HG03439 (cell line): ENCODE results near the gene ATP2B3.

Source experiments
- ATAC-seq: cut with Tn5 transposase; IDR thresholded peaks from one replicate; pipeline ENCODE4 v1.9.1; 2021; ENCODE audit warnings: mild to moderate bottlenecking, moderate library complexity; ENCODE audit not compliant: unreplicated experiment

ATP2B3 gene

DNA sequence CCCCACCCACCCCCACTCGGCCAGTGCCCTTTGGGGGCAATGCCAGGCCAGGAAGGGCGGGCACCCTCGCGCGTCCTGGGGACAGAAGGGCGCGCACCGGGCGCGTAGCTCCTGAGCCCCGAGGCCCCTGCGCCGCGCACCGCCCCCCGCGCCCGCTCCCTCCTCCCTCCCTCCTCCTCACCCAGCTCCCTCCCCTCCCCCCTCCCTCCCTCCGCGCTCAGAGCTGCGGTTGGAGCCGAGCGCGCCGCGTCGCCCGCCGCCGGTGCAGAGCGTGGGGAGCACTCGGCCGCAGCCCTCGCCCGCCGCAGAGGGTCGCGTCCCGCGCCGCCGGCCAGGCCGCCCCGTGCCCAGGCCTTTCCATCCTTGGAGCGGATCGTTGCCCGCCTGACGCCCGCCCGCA lies at the start of gene ATP2B3:
Gene ATP2B3, plus strand, starts transcription at position 220 of the 400 bp plus-strand sequence. CDS start 18,606 bp downstream, outside the sequence.
- ATAC-seq: no peak

DNA sequence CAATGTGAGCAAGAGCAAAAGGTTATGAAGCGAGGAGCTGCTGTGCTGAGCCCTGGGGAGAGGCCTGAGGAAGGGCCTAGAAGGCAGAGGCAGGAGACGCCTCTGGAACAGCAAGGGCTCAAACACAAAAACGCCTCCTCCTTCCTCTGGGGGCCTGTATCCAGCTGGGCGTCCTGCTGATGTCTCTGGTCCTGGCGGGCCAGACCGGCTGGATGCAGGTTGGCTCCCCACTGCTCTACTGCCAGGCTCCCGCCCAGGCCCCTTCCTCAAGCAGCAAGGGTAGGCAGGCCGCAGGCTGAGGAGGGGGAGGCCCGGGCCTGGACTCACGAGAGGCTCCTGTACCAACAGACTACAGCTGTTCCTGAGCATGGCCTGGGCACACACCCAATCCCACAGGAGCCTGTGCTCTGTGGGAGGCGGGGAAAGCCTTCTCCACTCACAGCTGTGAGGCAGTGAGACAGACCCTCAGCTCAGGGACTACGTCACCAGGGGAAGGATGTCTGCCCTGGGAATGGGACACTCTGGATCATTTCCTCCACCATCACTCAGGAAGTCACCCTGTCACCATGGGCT lies 49.3 kb upstream of the ATP2B3 start:
- ATAC-seq: no peak

DNA sequence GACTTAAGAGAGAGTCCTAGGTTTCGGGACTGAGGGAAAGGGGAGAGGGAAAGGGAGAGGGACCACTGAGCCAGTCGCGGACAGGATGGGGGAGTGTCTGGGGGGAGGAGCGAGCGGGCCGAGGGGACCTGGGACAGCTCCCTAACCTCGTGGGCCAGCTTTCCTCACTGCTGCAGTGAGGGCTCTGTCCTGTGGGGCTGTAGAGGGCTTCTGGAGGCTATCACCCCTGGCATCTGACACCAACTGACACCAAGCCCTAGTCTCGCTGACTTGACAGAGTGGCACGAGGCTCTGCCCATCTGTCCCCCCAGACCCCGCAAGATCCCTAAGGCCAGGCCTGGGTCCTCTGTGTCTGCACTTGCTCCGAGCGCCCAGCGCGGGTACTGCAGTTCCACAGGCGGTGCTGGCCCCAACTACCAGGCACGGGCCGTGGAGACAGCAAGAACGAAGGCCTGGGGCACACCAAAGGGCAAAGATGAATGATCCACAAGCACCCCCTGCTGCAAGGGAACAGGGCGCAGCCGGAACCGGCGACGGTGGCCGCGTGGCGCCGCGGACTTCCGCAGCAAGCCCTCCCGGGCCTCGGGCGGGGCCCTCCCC lies 47.5 kb upstream of the ATP2B3 start:
- peak; percentile 44 for ATAC-seq

DNA sequence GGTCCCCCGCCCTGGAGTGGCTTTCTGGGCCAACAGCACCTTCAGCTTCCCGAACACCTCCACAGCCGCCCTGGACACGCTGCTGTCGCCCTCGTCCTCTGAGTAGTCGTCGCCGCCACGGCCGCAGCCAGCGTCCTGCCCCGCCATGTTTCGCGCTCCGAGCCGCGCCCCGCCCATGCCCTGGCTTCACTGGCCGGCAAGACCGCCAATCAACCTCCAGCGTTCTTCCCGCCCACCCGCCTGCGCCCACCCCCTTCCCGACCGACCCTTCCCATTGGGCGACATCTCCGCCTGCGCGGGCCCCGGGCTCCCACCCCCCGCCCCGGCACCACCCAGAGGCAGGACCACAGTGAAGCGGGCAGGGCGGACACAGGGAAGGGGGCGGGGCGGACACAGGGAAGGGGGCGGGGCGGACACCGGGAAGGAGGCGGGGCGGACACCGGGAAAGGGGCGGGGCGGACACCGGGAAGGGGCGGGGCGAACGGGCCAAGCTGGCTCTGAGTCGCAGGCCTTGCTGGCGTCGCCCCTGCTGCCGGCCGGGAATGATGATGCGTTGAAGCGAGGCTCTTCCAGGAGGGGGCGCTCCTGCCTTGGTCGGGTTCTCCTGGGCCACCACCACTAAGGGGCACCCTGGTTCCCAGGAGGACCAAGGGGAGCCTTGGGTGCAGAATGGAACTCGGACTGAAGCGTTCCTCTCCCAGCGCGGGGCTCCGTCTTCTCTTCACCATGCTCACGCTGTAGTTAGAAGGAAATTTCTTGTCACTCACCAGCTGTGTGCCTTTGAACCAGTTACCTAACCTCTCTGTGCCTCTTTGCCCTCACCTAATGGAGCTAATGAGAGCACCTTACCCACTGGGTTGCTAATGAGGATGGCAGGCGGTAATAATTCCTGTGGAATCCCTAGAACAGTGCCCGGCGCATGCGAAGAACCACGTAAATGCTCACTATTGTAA lies 46.8 kb upstream of the ATP2B3 start, which contains the start of gene HAUS7:
Gene HAUS7, minus strand, starts transcription at position 166 of the 953 bp plus-strand sequence. Its CDS starts 19 bp downstream, at position 147.
- ATAC-seq: peak; percentile 73

DNA sequence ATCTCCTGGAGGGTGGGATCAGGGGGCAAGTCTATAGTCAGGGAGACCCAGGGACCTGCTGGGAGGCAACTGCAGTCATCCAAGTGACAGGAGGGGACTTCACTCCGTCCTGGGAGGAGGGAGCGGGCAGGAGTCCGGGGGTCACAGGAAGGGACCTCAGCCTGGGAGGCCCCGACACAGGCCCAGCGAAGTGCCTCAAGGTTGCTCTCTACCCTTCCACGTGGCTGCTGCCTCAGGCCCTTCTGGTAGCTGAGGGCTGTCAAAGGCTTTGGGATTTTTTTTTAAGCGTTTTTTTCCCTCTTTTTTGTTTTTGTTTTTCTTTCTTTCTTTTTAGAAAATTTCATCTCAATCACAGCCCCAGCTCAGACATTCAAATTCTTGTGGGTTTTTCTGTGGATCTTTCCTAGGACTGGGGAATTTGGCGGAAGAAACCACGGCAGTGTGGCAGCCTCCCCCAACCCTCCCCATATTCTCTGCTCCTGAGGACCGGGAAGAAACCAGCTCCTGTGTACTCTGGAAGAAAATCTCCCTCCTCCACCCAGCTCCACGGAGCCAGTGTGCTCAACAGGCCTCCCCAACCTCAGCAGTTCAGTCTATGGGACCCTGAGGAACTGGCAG lies 45.7 kb upstream of the ATP2B3 start:
- ATAC-seq: no peak

DNA sequence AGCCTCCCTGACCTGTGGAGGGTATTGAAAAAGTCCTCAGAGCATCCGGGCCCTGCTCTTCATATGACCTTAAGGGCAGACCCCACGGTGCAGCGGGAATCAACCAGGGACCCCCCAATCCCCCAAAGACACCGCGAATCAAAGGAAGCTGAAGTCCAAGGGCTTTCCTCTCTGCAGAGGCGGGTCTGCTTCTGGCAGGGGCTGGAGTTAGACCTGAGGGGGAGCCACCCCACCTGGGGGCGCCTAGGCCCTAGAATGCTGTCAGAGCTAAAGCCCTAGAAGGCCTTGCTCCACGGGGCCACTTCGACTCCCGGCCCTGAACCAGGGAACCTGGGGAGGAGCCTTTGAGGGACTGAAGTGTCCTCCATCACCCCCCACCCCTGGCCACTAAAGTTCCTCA lies 44.3 kb upstream of the ATP2B3 start:
- no peak for ATAC-seq

DNA sequence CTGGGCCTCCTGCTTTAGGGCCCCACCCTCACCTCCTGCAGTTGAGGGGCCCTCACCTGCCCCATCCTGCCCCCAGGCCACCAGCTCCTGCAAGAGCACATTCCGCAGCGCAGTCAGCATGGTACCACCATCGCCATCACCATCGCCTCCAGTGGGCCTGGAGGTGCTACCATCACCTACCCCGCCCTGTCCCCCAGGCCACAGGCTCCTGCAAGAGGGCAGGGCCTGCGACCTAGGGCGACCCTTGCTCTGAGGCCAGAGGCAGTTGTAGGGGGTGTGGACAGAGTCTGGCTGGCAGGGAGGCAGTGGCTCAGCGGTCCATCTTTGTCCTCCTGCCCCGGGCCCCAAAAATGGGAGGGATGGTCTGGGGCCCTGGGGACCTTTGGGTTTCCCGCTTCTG lies 43.2 kb upstream of the ATP2B3 start:
- no peak for ATAC-seq

DNA sequence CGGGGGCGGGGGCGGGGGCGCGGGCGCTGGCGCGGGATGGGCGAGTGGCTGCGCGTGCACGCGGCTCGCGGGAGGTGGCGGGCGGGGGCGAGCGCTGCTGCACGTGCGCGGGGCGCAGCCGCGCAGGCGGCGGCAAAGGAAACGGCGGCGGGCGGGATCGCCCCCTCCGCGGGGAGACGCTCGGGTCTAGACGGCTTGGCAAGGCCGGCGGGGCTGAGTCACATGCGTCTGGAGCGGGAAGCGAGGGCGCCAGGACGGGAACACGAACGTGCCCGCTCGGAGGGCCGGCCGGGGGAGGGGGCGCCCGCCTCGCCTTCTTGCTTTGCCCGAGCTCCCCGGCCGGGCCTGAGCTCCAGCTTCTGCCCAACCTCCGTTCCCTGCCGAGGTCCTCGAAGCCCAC lies 42.7 kb upstream of the ATP2B3 start:
- no peak for ATAC-seq

DNA sequence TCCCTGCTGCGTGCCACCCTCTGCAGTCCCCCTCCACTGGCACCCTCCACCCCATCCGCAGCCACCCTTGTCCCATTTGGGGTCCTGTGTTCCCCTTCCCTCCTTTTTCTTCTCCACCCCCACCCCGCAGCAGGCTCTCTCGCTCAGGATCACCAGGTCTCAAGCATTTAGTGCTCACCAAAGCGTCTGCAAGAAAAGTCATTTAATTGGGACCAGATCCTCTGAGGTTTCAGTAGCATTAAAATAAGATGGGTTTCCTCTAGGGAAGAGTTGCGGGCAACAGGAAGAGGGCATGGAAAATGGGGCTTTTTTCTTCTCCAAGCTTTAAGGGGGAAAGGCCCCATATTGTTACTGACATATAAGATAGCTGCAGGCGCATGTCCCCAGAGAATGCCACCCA lies 42.2 kb upstream of the ATP2B3 start:
- no peak for ATAC-seq

DNA sequence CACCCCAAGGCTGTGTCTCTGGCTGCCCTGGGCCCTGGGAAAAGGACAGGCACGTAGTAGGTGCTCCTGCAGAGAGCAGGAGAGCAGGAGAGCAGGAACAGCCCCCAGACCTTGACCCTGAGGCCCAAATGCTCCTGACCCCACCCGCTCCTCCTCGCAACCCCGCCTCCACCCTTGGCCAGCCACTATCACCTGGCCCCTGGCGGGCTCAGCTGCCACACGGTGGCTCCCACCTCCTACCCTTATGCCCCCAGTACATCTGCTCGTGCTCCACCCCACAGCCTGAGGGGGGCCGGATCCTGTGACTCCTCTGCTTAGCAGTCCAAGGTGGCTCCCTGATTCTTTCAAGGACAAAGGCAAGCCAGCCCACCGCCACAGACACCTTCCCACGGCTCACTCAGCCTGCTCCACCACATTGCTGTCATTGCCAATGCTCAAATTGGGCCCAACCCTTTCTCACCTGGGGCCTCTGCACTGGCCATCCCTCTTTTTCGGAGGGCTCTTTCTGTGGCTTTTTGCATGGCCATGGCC lies 41.6 kb upstream of the ATP2B3 start:
- no peak for ATAC-seq

DNA sequence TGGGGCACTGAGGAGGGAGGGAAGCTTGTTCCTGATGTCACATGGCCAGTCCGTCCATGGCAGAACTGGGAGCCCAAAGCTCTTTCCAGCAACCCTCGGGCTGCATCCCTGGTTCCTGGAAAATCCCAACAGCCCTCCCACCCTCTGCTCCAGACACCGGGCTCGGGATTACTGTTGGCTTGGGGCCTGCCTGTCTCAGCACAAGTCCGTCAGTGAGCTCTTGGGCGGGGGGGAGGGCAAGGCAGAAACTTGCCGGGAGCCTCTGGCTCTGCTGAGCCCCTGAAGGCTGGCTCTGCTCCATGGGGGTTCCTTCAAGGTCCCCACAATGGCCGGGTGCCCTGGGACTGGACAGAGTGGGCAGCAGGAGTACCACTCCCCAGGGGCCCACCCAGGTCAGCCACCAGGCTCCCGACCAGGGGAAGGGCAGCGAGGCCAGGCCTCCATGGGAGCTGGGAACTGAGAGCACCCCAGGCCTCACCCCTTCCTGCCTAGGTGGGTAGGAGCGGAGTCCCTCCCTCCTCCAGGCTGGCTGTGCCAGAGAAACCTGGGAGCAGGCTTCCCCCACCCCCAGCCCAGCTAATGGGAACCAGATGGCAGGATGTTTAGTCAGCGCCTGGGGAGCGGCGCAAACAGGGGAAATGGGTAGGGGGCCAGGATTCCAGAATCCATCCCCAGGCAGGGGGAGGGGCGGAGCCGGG lies 40.6 kb upstream of the ATP2B3 start:
- ATAC-seq: no peak

DNA sequence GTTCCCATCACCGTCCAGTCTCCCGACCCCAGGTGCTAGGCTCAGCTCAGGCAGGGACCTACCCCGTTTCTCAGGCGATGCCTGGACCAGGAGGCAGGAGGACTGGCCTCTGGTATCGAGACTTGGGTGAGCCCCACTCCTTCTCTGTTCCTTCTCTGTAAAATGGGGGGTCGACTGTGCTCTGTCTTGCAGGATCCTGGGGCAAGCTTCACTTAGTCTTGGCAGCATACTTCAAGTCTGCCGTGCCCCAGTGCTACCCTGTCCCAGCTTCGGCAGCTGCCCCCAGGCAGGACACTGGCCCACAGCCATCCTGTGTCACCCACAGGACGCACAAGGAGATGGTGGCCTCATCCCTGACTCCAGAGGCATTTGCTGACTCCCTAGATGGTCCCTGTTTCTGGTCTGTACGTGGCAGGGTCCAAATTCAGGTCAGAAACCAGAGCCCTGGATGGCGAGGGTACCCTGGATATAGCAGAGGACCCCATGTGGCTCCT lies 40.0 kb upstream of the ATP2B3 start:
- ATAC-seq: no peak

DNA sequence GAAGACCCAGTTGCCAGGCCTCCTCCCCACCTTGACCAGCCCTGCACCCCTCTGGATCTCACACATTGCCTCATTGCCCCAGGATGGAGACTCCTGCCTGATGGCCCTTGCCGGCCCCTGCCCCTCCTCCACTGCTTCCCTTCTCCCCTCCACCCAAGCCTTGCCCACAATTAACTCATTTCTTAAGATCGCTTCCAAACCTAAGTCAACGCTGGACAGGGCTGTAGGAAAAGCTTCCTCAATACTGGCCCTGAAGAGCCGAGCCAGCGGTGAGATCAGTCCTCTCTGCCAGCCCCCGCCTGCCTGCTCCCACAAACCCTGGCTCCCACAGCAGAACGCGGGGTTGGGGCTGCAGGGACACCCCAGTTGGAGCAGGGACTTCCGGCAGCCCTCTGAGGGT lies 39.5 kb upstream of the ATP2B3 start:
- no peak for ATAC-seq

DNA sequence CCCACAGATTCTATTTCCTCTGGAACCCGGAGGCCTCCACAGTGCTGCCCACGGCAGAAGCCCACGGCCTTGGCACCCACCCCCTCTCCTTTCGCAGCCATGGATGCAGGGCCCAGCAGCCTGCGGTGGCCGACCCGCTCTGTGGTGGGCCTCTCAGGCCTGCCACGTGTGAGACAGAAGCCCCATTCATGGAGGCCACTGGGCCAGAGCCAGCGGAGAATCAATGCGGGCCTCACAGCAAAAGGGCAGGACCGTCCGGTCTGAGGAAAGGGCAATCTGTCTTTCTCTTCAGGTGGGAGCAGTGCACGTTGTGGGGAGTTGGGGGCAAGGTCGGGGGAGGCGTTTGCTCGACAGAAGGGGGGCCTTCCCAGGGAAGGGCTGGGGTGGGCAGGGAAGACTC lies 38.7 kb upstream of the ATP2B3 start:
- ATAC-seq: no peak

DNA sequence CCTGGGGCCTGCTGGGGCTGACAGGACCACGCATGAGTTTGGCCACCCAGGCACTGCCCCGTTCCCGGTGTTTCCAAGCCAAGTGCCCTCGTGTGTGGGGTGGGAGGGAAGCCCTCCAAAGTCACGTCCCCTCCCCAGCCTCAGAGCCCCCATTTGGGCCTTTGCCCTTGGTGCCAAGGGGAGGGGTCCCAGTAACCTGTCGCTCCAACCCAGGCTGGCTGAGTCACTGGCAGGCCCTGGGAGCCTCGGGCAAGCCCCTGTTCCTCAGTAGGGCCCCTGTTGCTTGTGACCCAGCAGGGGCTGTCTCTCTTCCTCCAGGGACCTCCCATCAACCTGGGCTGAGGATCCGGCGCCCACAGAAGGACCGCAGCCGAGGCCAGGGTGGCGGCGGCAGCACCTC lies 36.4 kb upstream of the ATP2B3 start:
- no peak for ATAC-seq

DNA sequence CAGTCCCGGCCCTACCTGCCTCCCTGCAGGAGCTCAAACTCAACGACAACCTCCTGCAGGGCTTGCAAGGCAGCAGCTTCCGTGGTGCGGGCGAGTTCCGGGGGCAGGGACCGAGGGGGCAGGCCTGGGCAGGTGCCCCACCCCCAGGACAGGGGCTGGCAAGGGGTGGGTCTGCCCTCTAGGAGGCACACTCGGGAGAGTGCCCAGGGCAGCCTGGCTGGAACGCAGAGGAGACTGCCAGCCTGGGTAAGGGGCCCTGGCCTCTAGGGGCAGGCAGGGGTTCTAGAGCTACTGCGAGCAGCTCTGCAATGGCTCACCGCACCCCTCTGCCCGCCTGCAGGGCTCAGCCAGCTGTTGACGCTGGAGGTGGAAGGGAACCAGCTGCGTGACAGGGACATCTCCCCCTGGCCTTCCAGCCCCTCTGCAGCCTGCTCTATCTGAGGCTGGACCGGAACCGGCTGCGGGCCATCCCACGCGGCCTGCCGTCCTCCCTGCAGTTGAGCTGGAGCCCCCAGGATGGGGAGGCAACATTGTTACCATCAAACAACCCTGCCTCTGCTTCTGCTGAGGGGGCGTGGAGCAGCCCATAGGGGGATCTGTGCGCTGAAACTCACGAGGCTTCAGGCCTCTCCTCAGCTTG lies 34.9 kb upstream of the ATP2B3 start:
- no peak for ATAC-seq

DNA sequence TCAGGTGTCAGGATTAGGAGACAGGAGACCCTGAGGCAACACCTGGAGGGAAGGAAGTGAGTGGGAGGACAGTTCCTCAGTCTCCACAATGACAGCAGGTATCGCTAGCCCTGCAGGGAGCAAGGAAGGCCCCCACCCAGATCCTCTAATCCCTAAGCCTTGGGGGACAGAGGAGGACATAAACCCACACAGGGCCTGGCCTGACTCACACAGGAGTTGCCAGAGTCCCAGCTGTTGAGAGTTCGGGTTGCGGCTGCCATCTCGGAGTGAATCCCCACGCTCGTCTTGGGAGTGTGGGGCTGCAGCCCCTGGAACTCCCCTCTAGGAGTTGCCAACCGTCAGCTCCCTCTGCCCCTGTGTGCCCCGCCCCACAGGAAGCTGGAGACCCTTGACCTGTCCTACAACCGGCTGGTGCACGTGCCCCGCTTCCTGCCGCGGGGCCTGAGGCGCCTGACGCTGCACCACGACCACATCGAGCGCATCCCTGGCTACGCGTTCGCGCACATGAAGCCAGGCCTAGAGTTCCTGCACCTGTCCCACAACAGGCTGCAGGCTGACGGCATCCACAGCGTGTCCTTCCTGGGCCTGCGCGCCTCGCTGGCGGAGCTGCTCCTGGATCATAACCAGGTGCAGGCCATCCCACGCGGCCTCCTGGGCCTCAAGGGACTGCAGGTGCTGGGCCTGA lies 31.9 kb upstream of the ATP2B3 start:
- no peak for ATAC-seq

DNA sequence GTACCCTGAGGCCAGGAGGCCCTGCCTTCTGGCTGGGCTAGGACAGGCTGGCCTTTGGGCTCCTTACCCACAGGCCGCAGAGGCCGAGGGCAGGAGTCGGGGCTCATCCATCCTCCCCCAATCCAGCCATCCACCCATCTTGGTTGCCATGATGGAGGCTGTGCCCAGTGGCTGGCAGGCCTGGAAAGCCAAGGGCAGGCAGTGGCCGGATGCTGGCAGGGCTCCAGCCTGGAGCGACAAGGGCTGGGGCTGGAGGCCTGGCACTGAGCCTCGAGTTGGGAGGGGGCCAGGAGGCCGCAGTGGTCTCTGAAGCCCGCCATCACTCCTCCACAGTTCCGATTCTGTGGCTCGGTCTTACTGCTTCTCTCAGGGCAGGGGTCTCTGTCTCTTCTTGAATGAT lies 31.3 kb upstream of the ATP2B3 start:
- no peak for ATAC-seq

DNA sequence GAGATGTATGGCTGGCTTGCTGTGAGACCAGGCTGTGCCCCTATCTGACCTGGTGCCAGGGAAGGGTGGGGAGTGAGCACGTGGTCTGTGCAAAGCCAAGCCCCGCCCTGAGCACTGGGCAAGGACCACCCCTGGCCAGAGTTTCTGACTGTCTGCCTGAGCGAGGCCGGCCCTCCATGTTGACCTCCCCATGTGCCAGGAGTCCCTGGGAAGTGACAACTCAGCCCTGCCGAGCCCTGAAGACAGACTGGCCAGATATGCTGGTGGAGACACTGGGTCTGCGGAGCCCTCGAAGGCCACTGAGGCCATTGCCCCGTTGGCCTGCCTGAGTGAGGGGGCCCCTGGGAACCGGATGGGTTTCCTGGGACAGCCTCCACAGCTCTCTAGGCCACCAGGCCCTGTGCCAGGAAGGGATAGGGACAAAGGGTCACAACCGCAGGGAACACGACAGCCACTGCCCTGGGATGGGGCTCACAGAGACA lies 29.8 kb upstream of the ATP2B3 start:
- no peak for ATAC-seq
